ENCODE measurements around the gene SP100.
"Not testable (repeated sequence)": the region's sequence is repeated elsewhere in the genome, so short reads cannot be mapped to it uniquely, and the experiment has no call there.

The SP100 gene

GRCh38 chr2:230419181-230419580 lies 3.2 kb downstream of the SP100 start:
- DNase-seq: no peak

DNA sequence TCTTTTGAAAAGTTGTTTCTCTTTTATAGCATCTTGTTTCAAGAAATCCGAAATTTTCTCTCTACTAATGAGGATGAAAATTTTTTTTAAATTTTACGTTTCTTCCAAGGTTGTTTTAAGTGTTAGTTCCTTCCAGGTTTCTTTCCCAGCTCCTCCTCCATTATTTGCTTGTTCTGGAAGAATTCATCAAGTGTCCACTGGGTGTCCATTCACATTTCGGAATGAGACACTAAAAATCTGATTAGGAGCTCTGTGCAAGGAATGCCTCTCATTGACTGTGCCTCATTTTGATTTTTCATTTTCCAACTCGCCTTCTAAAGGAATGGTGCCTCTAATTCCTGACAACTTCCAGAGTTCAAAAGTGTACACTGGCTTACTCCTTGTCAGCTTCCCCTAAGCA lies 6.1 kb downstream of the SP100 start:
- no peak for DNase-seq

GRCh38 chr2:230423851-230424458 lies 8.0 kb downstream of the SP100 start:
- no peak for DNase-seq

DNA sequence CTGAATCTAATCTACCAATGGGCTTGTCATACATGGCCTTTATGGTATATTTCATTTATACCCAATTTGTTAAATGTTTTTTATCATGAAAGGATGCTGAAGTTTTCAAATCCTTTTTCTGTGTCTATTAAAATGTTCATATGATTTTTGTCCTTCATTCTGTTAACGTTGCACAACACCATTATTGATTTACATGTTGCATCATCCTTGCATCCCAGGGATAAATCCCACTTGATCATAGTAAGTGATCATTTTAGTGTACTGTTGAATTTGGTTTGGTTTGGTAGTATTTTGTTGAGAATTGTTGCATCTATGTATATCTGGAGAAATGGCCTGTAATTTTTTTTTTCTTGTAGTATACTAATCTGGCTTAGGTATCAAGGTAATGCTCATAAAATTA lies 9.4 kb downstream of the SP100 start:
- no peak for DNase-seq

DNA sequence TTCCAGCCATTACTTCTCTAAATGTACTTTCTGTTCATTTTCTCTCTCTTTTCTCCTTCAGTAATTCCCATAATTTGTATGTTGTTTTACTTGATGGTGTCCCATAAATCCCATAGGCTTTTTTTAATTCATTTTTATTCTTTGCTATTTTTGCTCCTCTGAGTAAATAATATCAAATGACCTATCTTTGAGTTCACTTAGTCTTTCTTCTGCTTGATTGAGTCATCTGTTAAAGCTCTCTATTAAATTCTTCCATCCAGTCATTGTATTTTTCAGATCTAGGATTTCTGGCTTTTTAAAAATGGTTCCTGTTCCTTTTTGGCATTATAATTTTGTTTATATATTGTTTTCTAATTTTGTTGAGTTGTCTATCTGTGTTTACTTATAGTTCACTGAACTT lies 13.5 kb downstream of the SP100 start:
- no peak for DNase-seq

DNA sequence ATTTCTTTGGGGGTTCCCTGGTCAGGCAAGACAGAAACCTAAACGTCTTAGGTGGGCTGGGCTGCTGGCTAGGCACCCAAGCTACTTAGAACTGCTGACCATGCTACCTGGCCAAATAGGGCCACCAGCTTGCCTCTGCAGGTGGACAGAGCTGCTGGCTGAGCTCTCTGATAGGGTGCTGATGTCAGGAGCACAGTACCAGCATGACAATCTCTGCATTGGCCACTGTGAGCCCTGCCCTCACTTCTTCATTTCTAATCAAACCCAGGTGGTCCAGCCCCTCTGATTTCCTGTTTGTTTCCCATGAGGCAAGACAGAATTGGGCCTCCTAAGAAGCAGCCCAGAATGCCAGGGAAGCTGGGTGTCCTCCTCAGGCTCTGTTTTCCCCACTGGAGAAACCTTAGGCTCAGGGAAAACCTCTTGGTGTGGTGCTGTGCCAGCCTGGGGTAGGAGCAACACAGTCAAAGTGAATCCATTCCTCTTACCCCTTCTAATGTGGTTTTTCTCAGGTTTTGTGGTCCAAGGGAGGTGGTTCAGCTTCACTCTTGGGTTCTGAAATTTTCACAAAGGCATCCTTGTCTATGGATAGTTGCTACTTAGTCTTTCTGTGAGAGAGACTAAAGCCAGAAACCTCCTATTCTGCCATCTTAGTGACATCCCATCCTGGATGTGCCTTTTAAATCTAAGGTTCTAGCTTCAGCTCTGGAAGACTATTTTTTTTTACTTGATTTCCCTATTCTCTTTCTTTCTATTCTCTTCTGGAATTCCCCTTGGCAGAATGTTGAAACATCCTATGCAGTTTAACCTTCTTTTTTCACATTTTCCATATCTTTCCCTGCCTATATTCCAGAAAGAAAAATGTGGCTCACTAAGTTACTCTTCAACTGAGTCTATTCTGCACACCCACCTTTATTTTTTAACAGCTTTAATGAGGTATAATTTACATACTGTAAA lies 15.2 kb downstream of the SP100 start:
- DNase-seq: no peak

- DNase-seq: no peak
Observed at GRCh38 chr2:230434677-230435324, 18.8 kb downstream of the SP100 start.

DNA sequence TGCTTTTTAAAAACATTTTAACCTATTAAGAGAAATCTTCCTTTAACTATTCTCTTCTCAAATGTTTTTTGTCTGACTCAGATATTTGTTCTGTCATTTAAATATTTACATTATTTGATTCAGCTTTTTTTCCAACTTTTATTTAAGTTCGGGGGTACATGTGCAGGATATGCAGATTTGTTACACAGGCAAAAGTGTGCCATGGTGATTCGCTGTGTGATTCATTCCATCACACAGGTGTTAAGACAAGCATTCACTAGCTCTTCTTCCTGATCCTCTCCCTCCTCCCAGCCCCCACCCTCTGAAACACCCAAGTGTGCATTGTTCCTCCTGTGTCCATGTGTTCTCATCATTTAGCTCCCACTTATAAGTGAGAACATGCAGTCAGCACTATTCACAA lies 19.4 kb downstream of the SP100 start:
- DNase-seq: no peak

GRCh38 chr2:230439121-230439520 lies 23.1 kb downstream of the SP100 start:
- not testable (repeated sequence) for DNase-seq

GRCh38 chr2:230439590-230439989 lies 23.6 kb downstream of the SP100 start:
- no peak for DNase-seq

DNA sequence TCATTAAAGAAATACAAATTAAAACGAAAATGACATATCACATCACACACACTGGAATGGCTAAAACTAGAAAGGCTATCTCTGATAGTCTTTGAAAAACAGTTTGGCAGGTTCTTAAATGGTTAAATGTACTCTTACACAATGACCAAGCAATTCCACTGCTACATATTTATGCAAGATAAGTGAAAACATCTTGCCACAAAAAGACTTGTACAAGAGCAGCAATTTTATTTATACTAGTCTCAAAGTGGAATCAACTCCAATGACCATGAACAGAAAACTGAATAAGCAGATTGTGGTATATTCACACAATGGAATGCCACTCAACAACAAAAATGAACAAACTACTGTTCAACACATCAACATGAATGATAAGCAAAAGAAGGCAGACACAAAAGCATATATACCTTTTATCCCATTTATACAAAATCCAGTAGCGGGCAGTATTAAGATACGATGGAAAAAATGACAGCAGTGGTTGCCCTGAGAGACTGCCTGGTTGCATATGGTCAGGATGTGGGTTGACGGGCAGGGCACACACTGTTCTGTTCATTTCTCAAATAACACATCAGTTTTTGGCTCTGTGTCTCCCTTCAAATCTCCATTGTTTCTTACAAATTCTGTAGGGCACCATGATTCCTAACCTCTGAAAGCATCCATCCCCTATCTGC lies 25.4 kb downstream of the SP100 start:
- DNase-seq: no peak

DNA sequence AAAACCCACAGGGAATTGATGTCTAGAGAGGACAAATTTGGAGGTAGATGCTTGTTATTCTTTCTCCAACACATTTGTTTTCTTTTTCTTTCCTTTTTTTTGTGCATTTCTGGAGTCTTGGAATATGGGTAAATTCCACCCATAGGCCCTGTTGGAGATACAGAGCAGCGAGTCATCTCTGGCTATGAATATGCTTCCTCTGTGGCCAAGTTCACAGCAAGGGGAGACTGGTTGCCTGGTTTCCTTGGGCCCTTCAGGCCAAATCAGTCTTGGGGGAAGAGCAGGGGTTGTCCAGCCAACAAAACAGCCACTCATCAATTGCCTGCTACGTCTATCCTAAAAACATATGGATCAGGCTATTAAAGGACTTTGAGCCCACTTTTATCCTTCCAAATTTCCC lies 27.5 kb downstream of the SP100 start:
- no peak for DNase-seq

DNA sequence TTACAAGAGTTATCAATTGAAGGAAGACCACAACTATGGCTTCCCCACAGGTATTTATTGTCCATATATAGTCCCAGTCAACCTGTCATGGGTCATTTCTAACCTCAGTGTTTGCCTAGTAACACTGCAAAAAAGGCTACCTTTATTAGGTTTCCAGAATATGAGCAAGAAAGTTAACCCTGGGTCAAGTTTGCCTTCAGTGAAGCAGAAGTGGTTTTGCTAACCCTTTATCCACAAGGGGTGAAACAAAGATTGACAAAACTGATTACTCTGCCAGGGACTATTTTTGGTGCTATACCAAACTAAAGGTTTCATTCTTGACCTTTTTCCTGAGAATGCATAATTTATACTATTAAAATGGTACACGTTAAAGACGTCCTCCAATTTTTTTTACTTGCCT lies 28.8 kb downstream of the SP100 start:
- DNase-seq: no peak

DNA sequence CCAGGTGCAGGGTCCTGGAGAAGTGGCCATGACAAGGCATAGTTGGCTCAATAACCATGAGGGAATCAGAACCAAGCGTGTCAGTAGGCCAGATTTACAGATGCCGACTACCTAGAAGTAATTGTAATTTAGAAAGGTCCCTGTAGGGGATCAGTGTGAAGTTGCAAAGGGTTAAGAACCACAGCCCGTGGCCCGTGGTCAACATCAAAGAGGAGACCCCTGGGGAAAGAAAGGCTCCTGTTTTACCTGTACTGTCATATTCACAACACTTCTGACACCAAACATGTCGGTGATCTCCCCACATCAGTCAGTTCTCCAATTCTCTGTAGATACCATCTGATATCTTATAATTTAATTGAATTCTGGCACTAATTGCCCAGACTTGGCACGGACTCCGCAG lies 31.0 kb downstream of the SP100 start:
- DNase-seq: no peak

- DNase-seq: no peak
Observed at GRCh38 chr2:230447455-230448451, 31.8 kb downstream of the SP100 start.

DNA sequence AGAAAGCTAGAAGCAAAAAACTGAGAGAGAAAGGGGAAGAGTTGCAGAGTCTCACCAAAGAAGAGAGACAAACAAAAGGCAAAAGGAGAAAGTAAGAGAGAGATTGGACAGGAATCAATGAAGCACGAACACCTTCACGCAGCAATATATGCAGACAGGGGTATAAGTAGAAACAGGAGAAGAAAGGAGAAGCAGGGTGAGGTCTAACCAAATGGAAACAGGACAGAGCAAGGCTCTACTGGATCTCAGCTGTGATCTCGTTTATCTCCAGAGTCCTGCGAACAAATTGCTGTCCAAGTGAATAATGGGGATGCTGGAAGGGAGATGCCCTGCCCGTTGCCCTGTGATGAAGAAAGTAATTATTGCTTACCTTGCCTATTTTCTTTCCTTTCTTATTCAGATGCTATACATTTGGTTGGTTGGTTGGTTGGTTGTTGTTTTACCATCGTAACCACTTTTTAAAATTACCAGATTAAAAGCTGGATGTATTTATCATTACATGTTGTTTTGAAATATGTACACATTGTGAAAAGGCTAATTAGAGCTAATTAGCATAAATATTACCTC lies 34.0 kb downstream of the SP100 start:
- no peak for DNase-seq

DNA sequence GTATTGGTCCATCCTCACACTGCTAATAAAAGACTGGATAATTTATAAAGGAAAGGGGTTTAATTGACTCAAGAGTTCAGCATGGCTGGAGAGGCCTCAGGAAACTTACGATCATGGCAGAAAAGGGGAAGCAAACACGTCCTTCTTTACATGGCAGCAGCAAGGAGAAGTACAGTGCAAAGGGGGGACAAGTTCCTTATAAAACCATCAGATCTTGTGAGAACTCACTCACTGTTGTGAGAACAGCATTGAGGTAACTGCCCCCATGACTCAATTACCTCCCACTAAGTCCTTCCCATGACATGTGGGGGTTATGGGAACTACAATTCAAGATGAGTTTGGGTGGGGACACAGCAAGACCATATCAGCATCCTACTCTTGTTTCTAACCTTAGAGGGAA lies 37.0 kb downstream of the SP100 start:
- DNase-seq: no peak

DNA sequence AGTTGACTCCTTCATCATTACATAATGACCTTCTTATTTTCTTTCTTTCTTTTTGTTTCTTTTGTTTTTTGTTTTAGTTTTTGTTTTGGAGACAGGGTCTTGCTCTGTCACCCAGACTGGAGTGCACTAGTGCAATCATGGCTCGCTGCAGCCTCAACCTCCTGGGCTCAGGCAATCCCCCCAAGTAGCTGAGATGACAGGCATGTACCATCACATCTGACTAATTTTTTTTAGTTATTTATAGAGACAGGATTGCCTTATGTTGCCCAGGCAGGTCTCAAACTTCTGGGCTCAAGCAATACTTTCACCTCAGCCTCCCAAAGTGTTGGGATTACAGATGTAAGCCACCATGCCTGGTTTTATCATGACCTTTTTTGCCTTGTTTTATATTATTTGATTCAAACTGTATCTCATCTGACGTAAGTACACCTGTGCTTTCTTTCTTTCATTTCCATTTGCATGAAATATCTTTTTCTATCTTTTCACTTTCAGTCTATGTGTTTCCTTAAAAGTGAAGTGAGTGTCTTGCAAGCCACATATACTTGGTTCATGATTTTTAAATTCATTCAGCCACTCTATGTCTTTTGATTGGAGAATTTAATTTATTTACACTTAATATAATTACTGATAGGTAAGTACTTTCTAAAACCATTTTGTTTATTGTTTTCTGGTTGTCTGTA lies 39.1 kb downstream of the SP100 start:
- DNase-seq: no peak

DNA sequence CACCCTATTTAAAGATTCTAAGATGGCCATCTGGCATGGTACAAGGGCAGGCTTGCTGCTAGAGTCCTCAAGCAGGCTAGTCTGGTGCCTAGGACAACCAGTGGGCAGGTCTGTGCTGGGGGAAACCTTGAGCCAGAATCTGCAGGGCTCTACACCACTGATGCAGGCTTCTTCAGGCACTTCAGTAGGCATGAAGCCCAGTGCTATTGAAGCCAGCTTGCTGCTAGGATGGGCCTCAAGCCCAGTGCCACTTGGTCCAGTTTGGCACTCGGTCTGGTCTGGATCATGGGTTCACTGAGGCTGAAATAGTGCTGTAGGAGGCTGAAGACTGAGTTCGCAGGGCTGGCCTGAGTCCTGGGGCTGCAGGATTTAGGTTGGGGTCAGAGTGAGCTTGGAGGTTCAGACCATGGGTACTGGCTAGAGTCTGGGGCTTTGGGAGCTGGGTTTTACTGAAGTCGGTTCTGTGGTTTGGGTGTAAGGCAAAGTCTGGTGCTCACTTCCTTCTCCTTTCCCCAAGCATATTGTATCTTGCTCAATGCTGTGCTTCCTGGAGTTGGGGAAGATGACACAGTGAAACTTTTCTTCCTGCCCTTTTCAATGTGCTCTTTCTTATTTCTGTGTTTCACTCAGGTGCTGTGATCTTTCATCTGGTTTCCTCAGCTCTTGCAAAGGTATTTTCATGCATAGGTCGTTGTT lies 41.2 kb downstream of the SP100 start:
- DNase-seq: peak in 6 of 51 donors; percentile 1 to 38 (median 8)
